Left kidney (tissue), 2 donors: Measurements from ENCODE around the gene LEPROT. TPM values are rescaled to one million over a fixed set of nuclear protein-coding genes. Genes with fewer than 3 reads are reported as not detected.

Experiments used
- DNase-seq: peaks from one replicate; pipeline ENCODE4 v3.0.0-alpha.2; 2013
- polyA plus RNA-seq: library from polyadenylated mRNA; unstranded; fragments of 120-200 nt; gene quantifications from one replicate; pipeline ENCODE4 v1.2.1, GENCODE V29; 2013; ENCODE audit not compliant: insufficient read length

The LEPROT gene
- polyA plus RNA-seq, 1 donor = 165 TPM

GRCh38 chr1:65409816-65410326 lies 10.6 kb upstream of the LEPROT start:
- no peak for DNase-seq

DNA sequence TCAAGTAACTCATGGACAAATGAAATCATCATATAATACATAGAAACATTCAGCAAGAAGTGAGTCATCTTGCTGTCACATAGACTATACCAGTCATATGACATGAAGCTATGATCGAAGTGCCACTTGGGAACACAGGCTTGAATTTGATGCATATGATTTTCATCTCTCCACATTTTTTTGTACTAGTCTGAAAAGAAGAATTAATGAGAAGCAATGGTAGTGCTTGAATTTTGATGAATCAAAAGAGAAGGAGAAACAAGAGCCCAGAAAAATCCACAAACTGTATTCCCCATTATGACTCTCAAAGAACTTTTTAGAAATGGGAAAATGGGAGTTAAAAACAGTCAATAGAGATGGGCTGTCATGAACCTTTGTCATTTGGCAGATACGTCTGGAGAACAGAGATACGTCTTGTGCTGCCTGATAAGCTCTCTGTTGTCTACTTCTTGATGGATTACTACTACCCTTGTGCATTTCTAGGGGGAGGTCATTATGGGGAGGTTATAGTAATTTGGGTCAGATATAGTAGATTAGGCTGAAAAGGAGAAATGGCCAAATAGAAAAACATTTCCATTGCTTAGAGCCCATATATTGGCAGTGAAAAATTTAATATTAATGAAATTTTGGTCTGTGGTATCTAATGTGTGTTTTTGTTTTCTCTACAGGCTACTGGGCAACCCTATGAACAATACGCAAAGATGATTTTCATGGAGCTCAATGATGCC lies 8.0 kb upstream of the LEPROT start:
- DNase-seq = no peak

DNA sequence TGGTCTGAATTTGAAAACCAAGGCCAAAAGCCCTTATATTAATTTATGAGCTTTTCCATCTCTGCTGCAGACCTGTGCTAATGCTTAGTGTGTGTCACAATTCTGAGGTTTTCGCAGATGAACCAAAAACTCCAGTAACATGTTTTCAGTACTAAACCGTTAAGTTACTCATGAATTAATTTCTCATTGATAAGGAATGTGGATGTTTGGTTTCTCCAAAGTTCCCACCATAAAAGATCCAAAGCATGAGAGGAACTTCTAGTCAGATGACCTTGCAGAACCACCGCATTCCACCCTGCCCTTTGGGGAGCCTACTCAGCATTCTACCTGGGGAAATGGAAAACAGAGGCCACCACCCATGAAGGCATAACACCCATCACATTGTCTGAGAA lies 7.5 kb upstream of the LEPROT start:
- no peak for DNase-seq

DNA sequence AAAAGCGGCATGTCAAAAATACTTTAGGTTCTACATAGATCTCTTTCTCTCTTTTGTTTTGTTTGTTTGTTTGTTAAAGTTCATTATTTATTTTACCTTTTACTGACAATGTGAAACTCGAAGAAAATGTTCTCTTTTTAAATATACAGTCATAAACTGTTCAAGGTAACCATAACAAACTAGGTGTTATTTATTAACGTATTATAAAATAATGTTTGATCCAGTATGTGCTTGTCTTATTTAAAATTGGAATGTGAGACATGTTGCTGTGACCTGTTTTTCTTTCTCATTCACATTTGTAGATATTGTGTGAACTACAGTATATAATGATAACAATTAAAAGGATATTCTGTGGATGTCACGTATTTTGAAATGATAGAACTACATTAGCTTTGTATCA lies 5.9 kb upstream of the LEPROT start:
- no peak for DNase-seq

- DNase-seq = no peak
These were observed 3.7 kb upstream of the LEPROT start for GRCh38 chr1:65416767-65417166.

DNA sequence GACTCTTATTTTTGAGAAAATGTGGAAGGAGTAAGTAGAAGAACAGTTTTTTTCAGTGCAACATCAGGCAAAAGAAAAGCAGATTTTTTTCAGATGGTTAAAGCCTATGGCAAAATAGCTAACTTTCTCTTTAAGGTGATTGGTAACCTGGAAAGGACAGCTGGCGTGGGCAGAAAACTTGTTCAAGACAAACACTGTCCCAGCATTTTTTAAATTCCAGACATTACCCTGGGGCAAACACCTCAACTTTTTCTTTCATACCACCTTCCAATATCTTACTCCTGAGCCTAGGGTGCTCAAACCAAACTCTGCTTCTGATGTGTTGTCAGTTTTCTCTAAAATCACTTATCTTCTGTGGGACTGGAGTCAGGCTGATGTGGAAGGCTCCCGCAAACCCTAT lies 2.7 kb upstream of the LEPROT start:
- DNase-seq = no peak

DNA sequence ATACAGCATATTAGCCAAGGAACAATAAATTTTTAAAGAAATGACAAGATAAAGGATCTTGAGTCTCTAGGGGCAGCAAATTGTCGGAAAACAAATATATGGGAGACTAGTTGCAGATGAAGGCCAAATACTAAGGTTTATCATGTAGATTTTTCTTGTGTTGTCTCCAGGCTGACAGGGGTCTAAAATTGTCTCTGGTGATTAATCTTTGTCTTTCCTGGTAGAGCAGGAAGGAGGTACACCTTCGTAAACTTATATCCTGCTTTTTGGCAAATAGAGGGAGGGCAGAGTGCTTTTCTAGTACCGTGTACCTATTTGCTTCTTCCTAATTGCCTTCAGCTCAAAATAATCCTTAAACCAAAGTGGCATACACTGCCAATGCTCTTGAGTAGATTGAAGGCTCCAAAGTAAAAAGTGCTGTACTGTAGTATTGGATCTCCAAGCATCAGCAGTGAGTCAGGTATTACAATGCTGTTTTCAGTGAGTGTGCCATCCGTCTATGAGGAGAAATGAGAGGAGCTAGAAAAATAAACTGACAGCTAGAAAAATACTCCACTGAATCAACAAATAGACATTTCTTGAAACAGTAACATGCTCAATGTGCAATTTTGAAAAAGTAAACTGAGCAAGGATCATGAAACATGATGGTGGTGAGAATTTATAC lies 1.8 kb upstream of the LEPROT start:
- DNase-seq = no peak

DNA sequence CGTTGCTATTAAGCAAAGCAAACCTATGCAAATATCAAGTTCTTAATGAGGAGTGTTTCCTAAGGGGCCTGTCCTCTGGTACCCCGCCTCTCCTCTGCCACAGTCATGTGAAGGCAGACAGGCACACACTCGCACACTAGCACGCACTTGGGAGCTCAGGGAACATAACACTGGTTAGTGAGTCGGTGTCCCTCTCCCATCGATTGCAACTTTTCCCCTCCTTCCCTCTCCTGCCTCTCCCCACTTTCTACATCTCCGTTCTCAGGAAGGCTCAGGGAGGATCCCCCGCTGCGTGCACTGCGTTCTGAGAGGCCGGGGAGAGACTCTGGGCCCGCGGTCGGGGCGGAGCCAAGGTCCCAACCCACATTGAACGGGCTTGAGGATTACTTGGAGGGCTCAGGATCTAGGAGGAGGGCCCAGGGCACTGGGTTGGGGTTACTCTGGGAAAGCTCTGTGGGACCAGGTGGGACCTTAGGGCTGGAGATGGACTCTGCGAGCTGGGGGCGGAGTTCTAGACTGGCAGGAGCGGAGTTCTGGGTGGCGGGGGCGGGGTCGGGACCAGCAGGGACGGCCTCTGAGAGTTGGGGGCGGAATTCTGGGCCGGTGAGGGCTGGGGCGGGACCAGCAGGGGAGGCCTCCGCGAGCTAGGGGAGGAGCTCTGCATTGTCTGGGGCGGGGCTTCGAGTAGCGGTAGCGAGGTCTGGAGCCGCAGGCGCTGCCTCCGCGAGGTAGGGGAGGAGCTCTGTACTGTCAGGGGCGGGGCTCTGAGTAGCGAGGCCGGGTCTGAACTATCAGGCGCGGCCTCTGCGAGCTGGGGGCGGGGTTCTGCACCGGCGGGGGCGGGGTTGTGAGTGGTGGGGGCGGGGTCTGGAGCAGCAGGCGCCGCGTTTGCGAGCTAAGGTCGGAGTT lies 533 bp upstream of the LEPROT start:
- peak; percentile 96 for DNase-seq

DNA sequence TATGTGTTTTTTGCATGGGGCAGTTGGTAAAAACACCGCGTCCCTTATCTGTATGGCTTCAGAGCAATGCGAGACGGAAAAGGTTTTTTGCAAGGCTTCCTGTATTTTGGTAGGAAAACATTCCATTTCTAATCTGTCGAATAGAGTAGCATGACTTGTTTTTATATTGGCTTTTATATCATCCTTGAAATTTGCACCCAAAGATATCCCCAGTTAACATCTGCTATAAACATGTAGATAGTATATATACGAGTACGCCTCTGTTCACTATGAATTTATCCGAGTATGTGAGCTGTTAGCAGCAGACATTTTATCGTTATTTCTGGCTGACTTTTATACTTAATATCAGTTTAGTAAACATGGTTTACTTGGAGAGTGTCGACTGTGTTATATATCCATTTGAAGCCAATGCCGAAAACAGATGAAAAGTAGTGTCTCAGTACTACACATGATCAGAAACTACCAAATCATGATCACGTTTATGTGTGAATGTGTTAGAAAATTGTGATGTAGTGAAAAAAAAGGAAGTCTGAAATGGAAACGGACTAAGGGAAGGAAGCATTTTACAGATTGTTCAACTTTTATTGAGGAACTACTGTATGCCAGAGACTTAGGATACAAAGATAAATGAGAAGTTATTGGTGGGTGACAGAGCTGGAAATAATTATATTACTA lies 1.0 kb downstream of the LEPROT start:
- DNase-seq = no peak

GRCh38 chr1:65422241-65423203 lies 2.1 kb downstream of the LEPROT start:
- DNase-seq = no peak

- DNase-seq = no peak
These were observed 3.6 kb downstream of the LEPROT start for GRCh38 chr1:65423884-65424572.

DNA sequence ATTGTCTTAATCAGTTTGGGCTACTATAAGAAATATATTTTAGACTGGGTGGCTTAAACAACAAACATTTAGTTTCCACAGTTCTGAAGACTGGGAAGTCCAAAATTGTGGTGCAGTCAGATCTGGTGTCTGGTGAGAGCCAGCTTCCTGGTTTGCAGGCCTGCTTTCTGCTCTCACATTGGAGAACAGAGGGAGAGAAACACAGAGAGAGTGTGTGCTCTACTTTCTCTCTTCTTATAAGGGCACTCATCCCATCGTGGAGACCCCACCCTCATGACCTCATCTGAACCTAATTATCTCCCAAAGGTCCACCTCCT lies 4.1 kb downstream of the LEPROT start:
- no peak for DNase-seq

DNA sequence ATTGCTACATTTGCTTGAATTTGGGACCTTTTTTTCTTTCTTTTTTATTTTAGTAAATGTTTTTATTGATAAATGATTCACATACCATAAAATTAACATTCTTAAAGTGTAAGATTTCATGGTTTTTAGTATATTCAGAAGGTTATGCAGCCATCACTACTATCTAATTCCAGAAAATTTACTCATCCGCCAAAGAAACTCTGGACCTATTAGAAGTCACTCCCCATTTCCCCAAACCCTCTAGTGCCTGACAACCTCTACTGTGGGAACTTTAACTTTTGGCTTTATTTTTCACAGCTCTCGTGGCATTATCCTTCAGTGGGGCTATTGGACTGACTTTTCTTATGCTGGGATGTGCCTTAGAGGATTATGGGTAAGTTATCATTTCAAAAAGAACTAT lies 4.5 kb downstream of the LEPROT start:
- no peak for DNase-seq

- DNase-seq = no peak
These were observed 5.2 kb downstream of the LEPROT start for GRCh38 chr1:65425697-65426096.

DNA sequence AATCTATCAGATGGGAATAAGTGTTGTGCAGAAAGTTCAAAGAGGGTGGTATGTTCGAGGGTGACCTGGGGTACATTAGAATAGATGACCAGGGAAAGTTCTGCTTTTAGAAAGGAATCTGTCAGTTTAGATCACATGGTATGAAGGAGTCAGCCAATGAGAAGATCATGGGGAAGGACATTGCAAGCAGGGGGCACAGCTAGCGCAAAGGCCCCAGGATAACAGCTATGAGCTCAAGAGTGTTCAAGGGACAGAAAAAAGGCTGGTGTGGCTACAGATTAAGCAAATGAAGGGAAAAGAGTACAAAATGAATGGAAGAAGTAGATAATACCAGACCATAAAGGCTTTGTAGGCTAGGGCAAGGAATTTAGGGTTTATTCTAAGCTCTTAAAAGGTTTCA lies 8.6 kb downstream of the LEPROT start:
- no peak for DNase-seq

DNA sequence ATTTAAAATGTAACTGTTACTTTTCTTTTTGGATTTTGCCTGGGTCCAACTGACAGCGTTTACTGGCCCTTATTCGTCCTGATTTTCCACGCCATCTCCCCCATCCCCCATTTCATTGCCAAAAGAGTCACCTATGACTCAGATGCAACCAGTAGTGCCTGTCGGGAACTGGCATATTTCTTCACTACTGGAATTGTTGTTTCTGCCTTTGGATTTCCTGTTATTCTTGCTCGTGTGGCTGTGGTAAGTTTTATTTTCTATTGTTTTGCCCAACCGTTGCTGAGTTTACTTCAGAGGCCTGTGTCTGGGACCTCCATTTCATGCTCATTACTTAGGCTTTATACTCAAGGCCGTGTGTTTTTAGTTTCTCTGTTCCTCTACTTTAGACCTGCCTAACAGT lies 9.3 kb downstream of the LEPROT start:
- no peak for DNase-seq

- peak; percentile 36 for DNase-seq
These were observed 10.7 kb downstream of the LEPROT start for GRCh38 chr1:65431111-65431705.

DNA sequence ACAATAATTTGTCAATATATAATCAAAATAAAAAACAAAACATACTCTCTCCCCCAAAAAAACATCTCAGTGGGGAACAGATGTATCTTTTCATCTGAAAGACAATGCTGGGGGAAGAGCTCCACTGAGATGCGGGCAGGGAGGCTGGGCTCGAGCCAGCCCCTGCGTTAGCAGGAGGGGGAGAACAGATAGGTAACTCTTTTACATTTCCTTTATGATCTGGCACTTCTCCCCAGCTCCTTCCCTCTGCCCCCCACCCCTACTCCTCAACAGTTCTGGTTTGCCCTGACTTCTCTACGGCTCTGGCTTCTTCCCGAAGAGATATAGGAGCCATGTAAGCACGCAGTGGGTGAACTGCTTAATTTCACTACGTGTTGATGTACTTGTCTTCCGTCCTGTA lies 12.4 kb downstream of the LEPROT start:
- DNase-seq = no peak

DNA sequence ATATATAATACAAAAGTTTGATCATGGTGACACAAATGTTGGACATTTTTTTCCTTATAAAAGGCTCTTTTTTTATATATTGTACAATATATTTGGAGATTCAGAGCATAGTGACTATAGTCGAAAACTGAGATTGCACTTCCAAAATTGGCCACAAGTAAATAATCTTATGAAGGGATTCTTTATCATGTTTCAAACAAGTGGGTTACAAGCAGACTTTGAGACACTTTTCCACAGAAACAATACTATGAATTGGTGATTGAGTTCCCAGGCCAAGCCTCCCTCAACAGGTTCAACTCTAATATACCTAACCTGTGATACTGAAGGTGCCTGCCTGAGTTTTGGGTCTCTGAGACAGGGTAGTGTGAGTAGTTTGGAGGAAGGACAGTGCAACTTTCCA lies 13.8 kb downstream of the LEPROT start:
- DNase-seq = no peak

- no peak for DNase-seq
These were observed 14.3 kb downstream of the LEPROT start for GRCh38 chr1:65434760-65435159.
